Activated CD4-positive, CD25-positive, alpha-beta regulatory T cell treated with anti-CD3 and anti-CD28 coated beads, Interleukin-2, amount 50 U/mL, for 24 hours (primary cell): Measurements from ENCODE around the gene EIF5A2.

Source experiments
- ATAC-seq, 2 donors: fragments of 150-1000 bp; cut with Tn5 transposase; one replicate each; pipeline ENCODE4 v1.10.0; 2021; ENCODE audit warnings: mild to moderate bottlenecking in 1 of 2, moderate library complexity in 1 of 2

The EIF5A2 gene

GRCh38 chr3:170848292-170848917 lies 60.0 kb downstream of the EIF5A2 start:
- ATAC-seq = no peak

GRCh38 chr3:170844377-170844776 lies 64.1 kb downstream of the EIF5A2 start:
- ATAC-seq = no peak

- no peak for ATAC-seq
Observed at GRCh38 chr3:170840291-170840859, 68.1 kb downstream of the EIF5A2 start.

- no peak for ATAC-seq
Observed at GRCh38 chr3:170839518-170840100, 68.8 kb downstream of the EIF5A2 start.
